ENCODE data around the gene PLS1. TPM values are rescaled to one million over a fixed set of nuclear protein-coding genes. Genes with fewer than 3 reads are reported as not detected.

PLS1 gene
- total and polyA plus RNA-seq, 2 of the 8 experiments (the other 6 are each of a cell fraction or from before 2014, with no cell fraction given): 18.7 to 44.7 TPM

DNA sequence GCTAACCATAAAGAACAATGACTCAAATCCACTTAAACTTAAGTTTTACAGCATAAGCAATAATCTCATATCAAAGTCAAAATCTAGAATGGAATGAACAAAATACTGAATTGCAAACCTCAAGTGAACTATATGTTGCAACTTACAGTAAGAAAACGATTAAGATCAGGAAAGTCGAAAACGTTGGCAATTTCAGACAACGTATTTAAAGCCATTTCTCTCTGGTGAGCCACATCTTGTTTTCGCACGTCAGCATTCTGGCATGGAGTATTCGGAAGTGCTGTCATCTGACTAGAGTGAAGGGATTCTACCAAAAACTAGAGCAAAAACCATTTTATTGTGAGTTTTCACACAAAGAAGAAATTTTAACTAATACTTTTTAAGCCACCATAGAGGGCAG, 46.2 kb upstream of the PLS1 start:
- Histone ChIP-seq H2BK12ac (ENCODE audit: low read depth, low read length) (no peak overlapping the region), H4K5ac (ENCODE audit: insufficient read length, low read depth, low read length) (no peak overlapping the region), H3K18ac (ENCODE audit: extremely low read depth, low read length) (no peak overlapping the region), H3K4me2 (ENCODE audit: insufficient read depth in 1 of 2, low read depth in 2 of 2, low read length in 2 of 2) (no peak overlapping the region), H4K20me1 (replicated peaks in 1 of 2; ENCODE audit: control insufficient read depth in 1 of 2, insufficient read depth in 2 of 2, low read length in 2 of 2) (no peaks in the 10 kb centered on the region), H3K4me3 (ENCODE audit: extremely low read depth in 1 of 4, insufficient read depth in 2 of 4, low read depth in 3 of 4, low read length in 4 of 4) (no peak overlapping the region), H3K23me2 (ENCODE audit: low read depth, low read length) (no peaks in the 10 kb centered on the region), H2BK15ac (ENCODE audit: low read length) (no peak overlapping the region), H3K4ac (replicated peaks; ENCODE audit: insufficient read length, low read depth, low read length) (no peak overlapping the region), H3K56ac (replicated peaks; ENCODE audit: insufficient read length, low read depth, low read length) (no peak overlapping the region), H3K23ac (ENCODE audit: insufficient read length) (no peak overlapping the region), H3K27me3 (replicated peaks in 1 of 4; ENCODE audit: control insufficient read depth in 3 of 4, extremely low read depth in 1 of 4, insufficient read depth in 3 of 4, low read length in 3 of 4) (no peaks in the 10 kb centered on the region), H3K27ac (ENCODE audit: low read depth, low read length) (no peak overlapping the region), H3K9ac (replicated peaks in 1 of 4; ENCODE audit: extremely low read depth in 1 of 4, low read depth in 3 of 4, low read length in 3 of 4) (no peak overlapping the region), H4K91ac (replicated peaks; ENCODE audit: insufficient read length, low read length) (no peak overlapping the region), H3K79me2 (ENCODE audit: control insufficient read depth in 1 of 2, insufficient read depth in 2 of 2, low read length in 2 of 2) (no peaks in the 10 kb centered on the region), H4K8ac (ENCODE audit: extremely low read depth, insufficient read depth, low read length) (no peak overlapping the region), H2BK5ac (ENCODE audit: low read depth, low read length) (no peak overlapping the region), H3K14ac (ENCODE audit: insufficient read length) (no peak overlapping the region), H2BK120ac (replicated peaks; ENCODE audit: low read depth, low read length) (no peak overlapping the region), H3K9me3 (ENCODE audit: insufficient read depth in 2 of 2, low read depth in 1 of 2, low read length in 1 of 2) (no peaks in the 10 kb centered on the region), H2AFZ (ENCODE audit: low read length) (no peak overlapping the region), H3K36me3 (ENCODE audit: control insufficient read depth in 2 of 4, insufficient read depth in 4 of 4, low read length in 3 of 4) (peaks cover 0 to 38% (median 19%) of the 10 kb centered on the region in 4 experiments; a peak in 5 of 8 replicates), H3K4me1 (replicated peaks in 1 of 4; ENCODE audit: control insufficient read depth in 3 of 4, insufficient read depth in 4 of 4, low read length in 3 of 4) (no peaks in the 10 kb centered on the region), H2AK5ac (ENCODE audit: low read depth, low read length) (no peak overlapping the region), H3K79me1 (ENCODE audit: low read depth, low read length) (no peaks in the 10 kb centered on the region), H2BK20ac (ENCODE audit: low read length) (no peak overlapping the region)
- peak; percentile 28 for FAIRE-seq
- CTCF ChIA-PET (ENCODE audit: partially characterized antibody): no interaction called here
- no peak for DNase-seq (ENCODE audit: low read depth in 1 of 2, low spot score in 2 of 2)
- POLR2A ChIA-PET (ENCODE audit: partially characterized antibody): no interaction called here
- WGBS, 2 experiments (ENCODE audit: extremely low coverage in 1 of 2, insufficient coverage in 1 of 2, insufficient read length in 1 of 2, insufficient replicate concordance in 2 of 2, low coverage in 1 of 2, low lambda C conversion rate in 2 of 2, missing lambda C conversion rate in 1 of 2): 97% methylated on average over 7 of the region's 7 CpGs; no CpG with 5 or more reads in 1 of the 2 experiments
- TF ChIP-seq GTF2F1 (IDR thresholded peaks at IDR 0.05; ENCODE audit: borderline replicate concordance, low read depth, low read length): no peak
- TF ChIP-seq POLR2A (IDR thresholded peaks at IDR 0.05; ENCODE audit: control extremely low read depth in 1 of 2, low read depth in 2 of 2, low read length in 2 of 2): no peak
- TF ChIP-seq BCL11A (IDR thresholded peaks at IDR 0.05; ENCODE audit: low read depth in 2 of 2, low read length in 2 of 2): no peak
- no peak for TF ChIP-seq SRF (IDR thresholded peaks at IDR 0.05; ENCODE audit: low read depth, low read length)
- no peak for TF ChIP-seq FOSL1 (IDR thresholded peaks at IDR 0.05; ENCODE audit: insufficient read depth, low read depth, low read length)
- no peak for TF ChIP-seq KDM1A (IDR thresholded peaks at IDR 0.05; ENCODE audit: borderline replicate concordance, low read length)
- TF ChIP-seq EZH2 (IDR thresholded peaks at IDR 0.05; ENCODE audit: low read depth, low read length, severe bottlenecking): no peak
- TF ChIP-seq RNF2 (IDR thresholded peaks at IDR 0.05; ENCODE audit: borderline replicate concordance, low read depth, low read length, missing control alignments, poor library complexity, severe bottlenecking): no peak
- TF ChIP-seq SIN3A (conservative IDR thresholded peaks at IDR 0.05 in 1 of 2, IDR thresholded peaks at IDR 0.05 in 1 of 2; ENCODE audit: low read depth in 1 of 2, low read length in 2 of 2): no peak
- no peak for TF ChIP-seq SAP30 (IDR thresholded peaks at IDR 0.05; ENCODE audit: insufficient read depth, insufficient replicate concordance, low read length)
- TF ChIP-seq YY1 (IDR thresholded peaks at IDR 0.05; ENCODE audit: low read depth, low read length): no peak
- TF ChIP-seq SIRT6 (IDR thresholded peaks at IDR 0.05; ENCODE audit: low read length): no peak
- TF ChIP-seq TAF1 (IDR thresholded peaks at IDR 0.05; ENCODE audit: low read depth, low read length): no peak
- no peak for TF ChIP-seq SP2 (IDR thresholded peaks at IDR 0.05; ENCODE audit: low read length)
- TF ChIP-seq RFX5 (IDR thresholded peaks at IDR 0.05; ENCODE audit: borderline replicate concordance, low read depth, low read length): no peak
